DND-41 (cell line): Measurements from ENCODE around the gene LCN9.

Experiments used
- EZH2 ChIP-seq: IDR thresholded peaks from 3 replicates; pipeline ENCODE4 v1.6.1; 2012; ENCODE audit warnings: borderline replicate concordance, low read depth, mild to moderate bottlenecking, moderate library complexity, low read length, inconsistent platforms; ENCODE audit not compliant: severe bottlenecking
- TF ChIP-seq, protein P1 (sequence below): IDR thresholded peaks from 2 replicates; pipeline ENCODE4 v1.5.1; 2012; ENCODE audit warnings: borderline replicate concordance, low read length, moderate library complexity, mild to moderate bottlenecking; ENCODE audit not compliant: poor library complexity, severe bottlenecking; ENCODE audit errors: extremely low read depth

DNA sequence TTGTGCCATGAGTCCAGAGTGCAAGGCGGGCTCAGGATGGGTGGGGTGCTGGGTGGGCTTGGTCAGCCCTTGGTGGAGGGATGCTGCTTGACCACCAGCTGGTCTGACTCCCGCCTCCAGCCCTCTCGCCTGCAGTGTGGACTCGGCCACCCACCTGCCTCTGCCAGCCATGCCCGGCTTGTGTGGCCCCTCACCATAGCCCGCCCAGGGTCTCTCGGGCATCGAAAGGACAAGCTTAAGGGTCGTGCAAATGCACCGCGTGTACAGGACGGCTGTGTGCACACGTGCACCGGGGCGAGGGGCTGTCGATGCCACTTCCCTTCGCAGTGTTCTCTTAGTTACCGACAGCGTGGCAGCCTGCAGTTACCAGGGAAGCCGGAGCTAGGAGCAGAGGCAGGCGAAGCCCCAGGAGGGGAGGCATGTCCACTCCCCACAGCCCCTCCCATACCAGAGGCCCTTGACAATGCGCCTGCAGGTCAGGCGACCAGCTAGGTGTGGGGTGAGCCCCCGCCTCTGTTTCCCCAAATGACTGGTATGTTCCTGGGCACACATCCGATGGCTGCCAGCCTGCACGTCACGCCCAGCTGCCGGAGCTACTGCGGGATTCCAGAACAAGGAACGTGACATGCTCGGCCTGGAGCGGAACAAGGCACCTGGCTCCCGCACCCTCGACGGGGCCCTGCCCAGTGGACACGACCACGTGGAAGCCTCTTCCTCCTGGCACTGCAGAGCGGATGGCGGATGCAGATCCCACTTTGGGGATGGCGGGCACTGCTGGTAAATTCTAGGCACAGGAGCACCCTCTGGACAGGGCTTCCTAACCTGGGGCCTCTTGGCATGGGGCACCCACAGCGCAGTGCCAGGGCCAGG lies 7.8 kb downstream of the LCN9 start:
- TF ChIP-seq, protein P1, sequence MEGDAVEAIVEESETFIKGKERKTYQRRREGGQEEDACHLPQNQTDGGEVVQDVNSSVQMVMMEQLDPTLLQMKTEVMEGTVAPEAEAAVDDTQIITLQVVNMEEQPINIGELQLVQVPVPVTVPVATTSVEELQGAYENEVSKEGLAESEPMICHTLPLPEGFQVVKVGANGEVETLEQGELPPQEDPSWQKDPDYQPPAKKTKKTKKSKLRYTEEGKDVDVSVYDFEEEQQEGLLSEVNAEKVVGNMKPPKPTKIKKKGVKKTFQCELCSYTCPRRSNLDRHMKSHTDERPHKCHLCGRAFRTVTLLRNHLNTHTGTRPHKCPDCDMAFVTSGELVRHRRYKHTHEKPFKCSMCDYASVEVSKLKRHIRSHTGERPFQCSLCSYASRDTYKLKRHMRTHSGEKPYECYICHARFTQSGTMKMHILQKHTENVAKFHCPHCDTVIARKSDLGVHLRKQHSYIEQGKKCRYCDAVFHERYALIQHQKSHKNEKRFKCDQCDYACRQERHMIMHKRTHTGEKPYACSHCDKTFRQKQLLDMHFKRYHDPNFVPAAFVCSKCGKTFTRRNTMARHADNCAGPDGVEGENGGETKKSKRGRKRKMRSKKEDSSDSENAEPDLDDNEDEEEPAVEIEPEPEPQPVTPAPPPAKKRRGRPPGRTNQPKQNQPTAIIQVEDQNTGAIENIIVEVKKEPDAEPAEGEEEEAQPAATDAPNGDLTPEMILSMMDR: no peak
- no peak for TF ChIP-seq EZH2
